Measurements from ENCODE around the gene ABCE1. TPM values are rescaled to one million over a fixed set of nuclear protein-coding genes. Genes with fewer than 3 reads are reported as not detected.
"Not testable (repeated sequence)": the region's sequence is repeated elsewhere in the genome, so short reads cannot be mapped to it uniquely, and the experiment has no call there.

ABCE1 gene
- total and polyA plus RNA-seq, 2 of the 8 experiments (the other 6 are each of a cell fraction or from before 2014, with no cell fraction given): 43.7 to 126 TPM

- POLR2A ChIA-PET (ENCODE audit: partially characterized antibody): not testable (repeated sequence)
These were observed 38.1 kb downstream of the ABCE1 start for GRCh38 chr4:145136219-145136618.

More at GRCh38 chr4:145136219-145136618, 38.1 kb downstream of the ABCE1 start:
- H3K9me3 ChIP-seq (ENCODE audit: insufficient read depth in 2 of 2, low read depth in 1 of 2, low read length in 1 of 2); H4K8ac ChIP-seq (ENCODE audit: extremely low read depth, insufficient read depth, low read length); H3K27ac ChIP-seq (ENCODE audit: low read depth, low read length); H2AK5ac ChIP-seq (ENCODE audit: low read depth, low read length); H3K27me3 ChIP-seq (replicated peaks in 1 of 4; ENCODE audit: control insufficient read depth in 3 of 4, extremely low read depth in 1 of 4, insufficient read depth in 3 of 4, low read length in 3 of 4); H2BK120ac ChIP-seq (replicated peaks; ENCODE audit: low read depth, low read length); H3K79me1 ChIP-seq (ENCODE audit: low read depth, low read length); H3K23me2 ChIP-seq (ENCODE audit: low read depth, low read length); H2BK15ac ChIP-seq (ENCODE audit: low read length); H3K56ac ChIP-seq (replicated peaks; ENCODE audit: insufficient read length, low read depth, low read length); H3K9ac ChIP-seq (replicated peaks in 1 of 4; ENCODE audit: extremely low read depth in 1 of 4, low read depth in 3 of 4, low read length in 3 of 4); H3K4ac ChIP-seq (replicated peaks; ENCODE audit: insufficient read length, low read depth, low read length); H3K23ac ChIP-seq (ENCODE audit: insufficient read length); H3K4me1 ChIP-seq (replicated peaks in 1 of 4; ENCODE audit: control insufficient read depth in 3 of 4, insufficient read depth in 4 of 4, low read length in 3 of 4); H4K91ac ChIP-seq (replicated peaks; ENCODE audit: insufficient read length, low read length); FAIRE-seq; H3K79me2 ChIP-seq (ENCODE audit: control insufficient read depth in 1 of 2, insufficient read depth in 2 of 2, low read length in 2 of 2); H3K14ac ChIP-seq (ENCODE audit: insufficient read length); H2BK5ac ChIP-seq (ENCODE audit: low read depth, low read length); H2BK12ac ChIP-seq (ENCODE audit: low read depth, low read length); H4K5ac ChIP-seq (ENCODE audit: insufficient read length, low read depth, low read length); H3K4me3 ChIP-seq (ENCODE audit: extremely low read depth in 1 of 4, insufficient read depth in 2 of 4, low read depth in 3 of 4, low read length in 4 of 4); H2BK20ac ChIP-seq (ENCODE audit: low read length); DNase-seq (ENCODE audit: low read depth in 1 of 2, low spot score in 2 of 2); H3K4me2 ChIP-seq (ENCODE audit: insufficient read depth in 1 of 2, low read depth in 2 of 2, low read length in 2 of 2); CTCF ChIA-PET (ENCODE audit: partially characterized antibody); H3K18ac ChIP-seq (ENCODE audit: extremely low read depth, low read length); H4K20me1 ChIP-seq (replicated peaks in 1 of 2; ENCODE audit: control insufficient read depth in 1 of 2, insufficient read depth in 2 of 2, low read length in 2 of 2); H2AFZ ChIP-seq (ENCODE audit: low read length): not testable (repeated sequence)
- H3K36me3 ChIP-seq (ENCODE audit: control insufficient read depth in 2 of 4, insufficient read depth in 4 of 4, low read length in 3 of 4): peaks cover 4 to 43% (median 17%) of the 10 kb centered on the region in 4 experiments
- WGBS, 2 experiments (ENCODE audit: extremely low coverage in 1 of 2, insufficient coverage in 1 of 2, insufficient read length in 1 of 2, insufficient replicate concordance in 2 of 2, low coverage in 1 of 2, low lambda C conversion rate in 2 of 2, missing lambda C conversion rate in 1 of 2): no CpG with 5 or more reads among the region's 1 CpG
